ENCODE measurements around the gene SMIM10L2A.
A peak's percentile ranks its signal among the peaks of the same experiment; 100 is the strongest.

The SMIM10L2A gene

GRCh38 chrX:135388841-135389240 lies 32.9 kb upstream of the SMIM10L2A start:
- no peak for TF ChIP-seq CTCF (IDR thresholded peaks at IDR 0.05)
- no peaks in the 10 kb centered on the region for H3K9me3 ChIP-seq
- no peak overlapping the region for H3K27ac ChIP-seq
- H3K4me3 ChIP-seq (ENCODE audit: low read depth in 1 of 2, low read length in 1 of 2), result no peak overlapping the region
- no peaks in the 10 kb centered on the region for H3K27me3 ChIP-seq
- H3K36me3 ChIP-seq, result no peaks in the 10 kb centered on the region
- peaks cover 22 to 23% of the 10 kb centered on the region in 2 experiments for H3K4me1 ChIP-seq (ENCODE audit: control insufficient read depth in 1 of 2, insufficient read depth in 1 of 2, low read depth in 1 of 2, low read length in 1 of 2)

GRCh38 chrX:135389243-135389642 lies 32.5 kb upstream of the SMIM10L2A start:
- no peak overlapping the region for H3K4me3 ChIP-seq (ENCODE audit: low read depth in 1 of 2, low read length in 1 of 2)
- no peak for TF ChIP-seq CTCF (IDR thresholded peaks at IDR 0.05)
- no peaks in the 10 kb centered on the region for H3K9me3 ChIP-seq
- peaks cover 18 to 19% of the 10 kb centered on the region in 2 experiments for H3K4me1 ChIP-seq (ENCODE audit: control insufficient read depth in 1 of 2, insufficient read depth in 1 of 2, low read depth in 1 of 2, low read length in 1 of 2)
- no peaks in the 10 kb centered on the region for H3K27me3 ChIP-seq
- no peaks in the 10 kb centered on the region for H3K36me3 ChIP-seq
- no peak overlapping the region for H3K27ac ChIP-seq

- H3K36me3 ChIP-seq, result no peaks in the 10 kb centered on the region
- H3K27me3 ChIP-seq, result no peaks in the 10 kb centered on the region
- H3K9me3 ChIP-seq, result no peaks in the 10 kb centered on the region
- no peak overlapping the region for H3K27ac ChIP-seq
- H3K4me3 ChIP-seq (ENCODE audit: low read depth in 1 of 2, low read length in 1 of 2), result no peak overlapping the region
- peaks cover 13 to 15% of the 10 kb centered on the region in 2 experiments for H3K4me1 ChIP-seq (ENCODE audit: control insufficient read depth in 1 of 2, insufficient read depth in 1 of 2, low read depth in 1 of 2, low read length in 1 of 2)
- TF ChIP-seq CTCF (IDR thresholded peaks at IDR 0.05), result no peak
Observed at GRCh38 chrX:135389717-135390116, 32.0 kb upstream of the SMIM10L2A start.

GRCh38 chrX:135391734-135392133 lies 30.0 kb upstream of the SMIM10L2A start:
- no peak for TF ChIP-seq CTCF (IDR thresholded peaks at IDR 0.05)
- Histone ChIP-seq H3K36me3 (no peaks in the 10 kb centered on the region), H3K27me3 (no peaks in the 10 kb centered on the region), H3K4me1 (ENCODE audit: control insufficient read depth in 1 of 2, insufficient read depth in 1 of 2, low read depth in 1 of 2, low read length in 1 of 2) (peaks cover 10% of the 10 kb centered on the region in 2 experiments), H3K9me3 (no peaks in the 10 kb centered on the region), H3K27ac (no peak overlapping the region), H3K4me3 (ENCODE audit: low read depth in 1 of 2, low read length in 1 of 2) (no peak overlapping the region)

GRCh38 chrX:135393051-135393450 lies 28.7 kb upstream of the SMIM10L2A start:
- peaks cover 10% of the 10 kb centered on the region in 2 experiments for H3K4me1 ChIP-seq (ENCODE audit: control insufficient read depth in 1 of 2, insufficient read depth in 1 of 2, low read depth in 1 of 2, low read length in 1 of 2)
- H3K36me3 ChIP-seq, result no peaks in the 10 kb centered on the region

More at GRCh38 chrX:135393051-135393450, 28.7 kb upstream of the SMIM10L2A start:
- Histone ChIP-seq H3K9me3 (no peaks in the 10 kb centered on the region), H3K27me3 (no peaks in the 10 kb centered on the region), H3K4me3 (ENCODE audit: low read depth in 1 of 2, low read length in 1 of 2) (no peak overlapping the region), H3K27ac (peak overlapping the region; percentile 66)
- no peak for TF ChIP-seq CTCF (IDR thresholded peaks at IDR 0.05)

All from neutrophil (primary cell).